Esophagus squamous epithelium (tissue), 4 donors: ENCODE measurements around the gene TM4SF18.

Source experiments
- POLR2A ChIP-seq, 4 donors: fragments of 450-650 bp; IDR thresholded peaks; one replicate each; pipeline ENCODE4 v1.6.1; 2017; ENCODE audit warnings: antibody characterized with exemption in 4 of 4, mild to moderate bottlenecking in 4 of 4, moderate library complexity in 3 of 4
- TF ChIP-seq, protein P1 (sequence below), 6 experiments: fragments of 450-650 bp in 4 of 6; fragments of 200-600 bp in 2 of 6; sonication (generic) in 2 of 6; IDR thresholded peaks; one replicate each; pipeline ENCODE4 v1.5.1; 2016 to 2019; ENCODE audit warnings: antibody characterized with exemption in 6 of 6, mild to moderate bottlenecking in 4 of 6, moderate library complexity in 4 of 6

DNA sequence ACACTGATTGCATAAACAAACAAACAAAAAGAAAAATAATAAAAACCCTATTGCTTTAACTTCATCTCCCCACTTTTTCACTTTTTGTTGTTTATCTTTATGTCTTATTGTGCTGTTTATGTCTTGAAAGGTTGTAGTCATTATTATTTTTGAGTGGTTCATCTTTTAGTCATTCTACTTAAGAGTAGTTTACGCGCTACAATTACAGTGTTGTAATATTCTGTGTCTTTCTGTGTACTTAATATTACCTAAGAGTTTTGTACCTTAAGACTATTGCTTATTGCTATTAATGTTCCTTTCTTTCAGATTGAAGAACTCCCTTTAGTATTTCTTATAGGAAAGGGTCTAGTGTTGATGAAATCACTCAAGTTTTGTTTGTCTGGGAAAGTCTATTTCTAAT lies 28.1 kb downstream of the TM4SF18 start:
- TF ChIP-seq, protein P1, sequence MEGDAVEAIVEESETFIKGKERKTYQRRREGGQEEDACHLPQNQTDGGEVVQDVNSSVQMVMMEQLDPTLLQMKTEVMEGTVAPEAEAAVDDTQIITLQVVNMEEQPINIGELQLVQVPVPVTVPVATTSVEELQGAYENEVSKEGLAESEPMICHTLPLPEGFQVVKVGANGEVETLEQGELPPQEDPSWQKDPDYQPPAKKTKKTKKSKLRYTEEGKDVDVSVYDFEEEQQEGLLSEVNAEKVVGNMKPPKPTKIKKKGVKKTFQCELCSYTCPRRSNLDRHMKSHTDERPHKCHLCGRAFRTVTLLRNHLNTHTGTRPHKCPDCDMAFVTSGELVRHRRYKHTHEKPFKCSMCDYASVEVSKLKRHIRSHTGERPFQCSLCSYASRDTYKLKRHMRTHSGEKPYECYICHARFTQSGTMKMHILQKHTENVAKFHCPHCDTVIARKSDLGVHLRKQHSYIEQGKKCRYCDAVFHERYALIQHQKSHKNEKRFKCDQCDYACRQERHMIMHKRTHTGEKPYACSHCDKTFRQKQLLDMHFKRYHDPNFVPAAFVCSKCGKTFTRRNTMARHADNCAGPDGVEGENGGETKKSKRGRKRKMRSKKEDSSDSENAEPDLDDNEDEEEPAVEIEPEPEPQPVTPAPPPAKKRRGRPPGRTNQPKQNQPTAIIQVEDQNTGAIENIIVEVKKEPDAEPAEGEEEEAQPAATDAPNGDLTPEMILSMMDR (IDR thresholded peaks at IDR 0.05): no peak
- no peak for TF ChIP-seq POLR2A (IDR thresholded peaks at IDR 0.05)
